A204.1 (cell line): Measurements from ENCODE around the gene RFXANK.
"Not testable (repeated sequence)": the region's sequence is repeated elsewhere in the genome, so short reads cannot be mapped to it uniquely, and the experiment has no call there.

Experiments used
- FAIRE-seq: peaks from 2 replicates; lab custom pipeline; 2012; peaks lifted over from hg19 to GRCh38; lab: Jason Lieb, UNC

The RFXANK gene, protein sequence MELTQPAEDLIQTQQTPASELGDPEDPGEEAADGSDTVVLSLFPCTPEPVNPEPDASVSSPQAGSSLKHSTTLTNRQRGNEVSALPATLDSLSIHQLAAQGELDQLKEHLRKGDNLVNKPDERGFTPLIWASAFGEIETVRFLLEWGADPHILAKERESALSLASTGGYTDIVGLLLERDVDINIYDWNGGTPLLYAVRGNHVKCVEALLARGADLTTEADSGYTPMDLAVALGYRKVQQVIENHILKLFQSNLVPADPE

GRCh38 chr19:19192078-19192882 lies at the start of gene RFXANK, which contains the start of gene BORCS8:
Gene RFXANK (plus strand): TSS chr19:19192258. CDS start chr19:19193947, 1,689 bp downstream.
Gene BORCS8 (minus strand): TSS chr19:19192152. CDS start chr19:19192117, 35 bp downstream.
- FAIRE-seq, result peak; percentile 99

DNA sequence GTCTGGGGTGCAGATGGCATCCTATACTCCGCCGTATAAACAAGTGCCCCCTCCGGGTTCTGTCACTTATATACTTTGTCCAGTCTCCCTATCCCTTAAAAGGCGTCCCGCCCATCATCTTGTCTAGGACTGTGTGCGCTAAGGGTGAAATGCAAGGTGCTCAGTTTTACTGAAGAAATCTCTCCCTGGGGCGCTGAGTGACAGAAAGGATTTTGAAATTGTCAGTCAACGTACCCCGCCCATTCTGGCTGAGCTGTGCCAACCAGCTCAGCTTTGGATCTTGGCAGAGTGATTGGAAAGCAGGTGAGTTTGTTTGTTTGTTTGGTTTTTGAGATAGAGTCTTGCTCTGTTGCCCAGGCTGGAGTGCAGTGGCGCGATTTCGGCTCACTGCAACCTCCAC lies 49.7 kb upstream of the RFXANK start:
- no peak for FAIRE-seq

DNA sequence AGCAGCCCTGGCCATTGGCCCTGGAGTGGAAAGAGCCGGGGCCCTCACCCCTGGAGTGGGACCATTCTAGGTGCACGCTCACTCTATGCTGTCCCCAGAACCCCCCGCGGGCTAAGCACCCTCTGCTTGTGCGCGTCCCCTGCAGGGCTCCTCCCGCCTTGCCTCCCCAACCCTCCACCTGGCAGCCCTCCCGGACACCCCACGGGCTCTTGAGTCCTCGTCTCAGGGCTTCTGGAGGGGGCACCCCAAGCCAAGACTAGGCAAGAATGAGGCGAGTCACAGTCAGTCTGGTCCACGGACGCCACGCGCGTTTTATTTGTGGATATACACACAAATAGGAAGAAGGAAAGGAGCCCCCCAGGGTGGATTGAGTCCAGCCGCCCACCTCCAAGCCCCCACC lies 46.8 kb upstream of the RFXANK start:
- no peak for FAIRE-seq

DNA sequence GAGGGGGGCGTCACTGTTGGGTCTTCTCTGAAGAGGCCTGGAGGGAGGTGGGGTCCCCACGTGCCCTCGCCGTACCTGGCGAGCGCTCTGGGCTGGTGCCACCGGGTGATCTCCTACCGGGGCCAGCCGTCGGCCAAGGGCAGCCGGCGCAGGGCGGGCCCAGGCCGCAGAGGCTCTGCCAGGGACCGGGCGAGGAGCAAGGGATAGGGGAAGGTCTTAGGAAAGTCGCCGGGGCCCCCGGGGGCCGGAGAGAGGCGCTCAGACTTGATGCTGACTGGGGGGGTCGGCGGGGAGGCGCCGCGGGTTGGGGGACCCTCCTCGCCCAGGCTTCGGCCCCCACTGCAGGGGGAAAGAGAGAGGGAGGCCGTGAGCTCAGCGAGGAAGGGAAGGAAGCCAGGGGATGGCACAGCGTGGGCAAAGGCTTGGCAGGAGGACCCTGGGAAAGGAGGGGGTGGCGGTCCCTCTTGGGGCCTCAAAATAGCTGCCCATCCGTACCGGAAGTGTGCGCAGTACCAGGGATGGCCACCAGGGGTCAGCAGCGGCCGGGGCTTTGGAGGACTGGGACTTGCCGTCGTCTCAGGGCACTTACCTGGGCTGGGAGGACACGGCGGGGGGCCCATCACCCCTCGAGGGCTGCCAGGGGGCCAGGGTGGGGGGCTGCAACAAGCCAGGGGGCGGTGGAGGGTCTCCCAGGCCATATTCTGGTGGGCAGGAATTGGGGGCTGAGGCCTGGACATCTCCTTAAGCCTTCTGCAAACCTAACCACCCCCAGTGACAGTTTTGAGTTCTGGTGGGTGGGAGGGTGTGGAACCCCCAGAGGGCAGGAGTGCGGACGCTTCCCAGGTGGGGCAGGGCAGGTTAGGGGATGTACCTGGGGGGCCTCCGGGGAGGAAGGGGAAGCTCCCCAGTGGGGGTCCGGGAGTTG lies 46.1 kb upstream of the RFXANK start:
- no peak for FAIRE-seq

DNA sequence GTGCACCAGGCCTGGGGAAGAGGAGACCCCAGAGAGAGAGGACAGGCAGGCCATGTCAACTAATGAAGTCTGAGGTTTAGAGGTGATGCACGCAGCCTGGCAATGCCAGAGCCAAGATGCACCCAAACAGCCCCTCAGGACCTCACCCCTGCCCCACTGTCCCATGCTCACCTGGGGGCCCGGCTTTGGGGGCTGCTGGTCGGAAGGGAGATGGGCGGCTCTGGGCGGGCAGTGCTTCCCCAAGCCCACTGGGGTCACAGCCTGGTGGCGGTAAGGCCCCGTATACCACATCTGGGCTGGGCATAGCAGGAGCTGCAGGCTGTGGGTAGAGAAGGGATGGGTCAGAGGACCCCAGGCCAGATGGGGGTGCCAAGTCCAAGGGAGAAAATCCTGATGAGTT lies 45.2 kb upstream of the RFXANK start:
- no peak for FAIRE-seq

- FAIRE-seq, result no peak
Measured at GRCh38 chr19:19147344-19147743, 44.7 kb upstream of the RFXANK start.

GRCh38 chr19:19148504-19148903 lies 43.6 kb upstream of the RFXANK start:
- FAIRE-seq, result not testable (repeated sequence)

- FAIRE-seq, result no peak
Measured at GRCh38 chr19:19149435-19149834, 42.6 kb upstream of the RFXANK start.

- no peak for FAIRE-seq
Measured at GRCh38 chr19:19151418-19151817, 40.6 kb upstream of the RFXANK start.

- no peak for FAIRE-seq
Measured at GRCh38 chr19:19152668-19153384, 39.2 kb upstream of the RFXANK start.

- FAIRE-seq, result no peak
Measured at GRCh38 chr19:19154768-19155494, 37.1 kb upstream of the RFXANK start.

- FAIRE-seq, result no peak
Measured at GRCh38 chr19:19155495-19156219, 36.4 kb upstream of the RFXANK start.

DNA sequence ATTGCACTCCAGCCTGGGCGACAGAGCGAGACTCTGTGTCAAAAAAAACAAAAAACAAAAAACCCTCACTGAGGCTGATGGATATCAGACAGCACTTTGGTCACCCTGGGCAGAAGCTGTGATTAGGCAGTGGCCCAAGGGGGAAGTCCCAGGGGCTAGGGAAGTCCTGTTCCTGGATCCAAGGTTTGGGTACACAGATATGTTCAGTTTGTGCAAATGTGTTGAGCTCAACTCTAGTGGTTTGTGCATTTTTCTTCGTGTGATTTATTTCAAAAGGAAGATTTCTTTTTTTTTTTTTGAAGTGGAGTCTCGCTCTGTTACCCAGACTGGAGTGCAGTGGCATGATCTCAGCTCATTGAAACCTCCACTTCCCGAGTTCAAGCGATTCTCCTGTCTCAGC lies 34.2 kb upstream of the RFXANK start:
- no peak for FAIRE-seq

- no peak for FAIRE-seq
Measured at GRCh38 chr19:19159534-19159933, 32.5 kb upstream of the RFXANK start.

GRCh38 chr19:19160461-19161035 lies 31.5 kb upstream of the RFXANK start:
- FAIRE-seq, result no peak

GRCh38 chr19:19162495-19162894 lies 29.6 kb upstream of the RFXANK start:
- no peak for FAIRE-seq

GRCh38 chr19:19165396-19165795 lies 26.7 kb upstream of the RFXANK start:
- FAIRE-seq, result no peak

DNA sequence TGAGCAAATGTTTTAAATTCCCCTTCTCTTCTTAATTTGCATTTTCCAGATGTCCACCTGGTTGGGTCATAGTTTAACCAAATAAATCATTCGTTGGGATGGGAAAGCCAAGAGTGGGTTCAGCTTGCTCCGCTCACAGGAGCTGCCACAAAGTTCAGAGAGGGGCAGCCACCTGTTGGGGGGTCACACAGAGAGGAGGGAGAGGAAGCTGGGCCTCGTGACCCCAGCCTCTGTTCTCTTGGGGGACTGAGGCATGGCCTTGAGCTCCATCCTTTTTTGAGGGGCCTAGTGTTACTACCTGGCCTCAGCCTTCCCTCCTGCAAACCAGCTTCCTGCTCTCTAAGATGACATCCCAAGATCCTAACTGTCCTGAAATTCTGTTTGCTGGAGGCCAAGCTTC lies 24.4 kb upstream of the RFXANK start:
- no peak for FAIRE-seq

DNA sequence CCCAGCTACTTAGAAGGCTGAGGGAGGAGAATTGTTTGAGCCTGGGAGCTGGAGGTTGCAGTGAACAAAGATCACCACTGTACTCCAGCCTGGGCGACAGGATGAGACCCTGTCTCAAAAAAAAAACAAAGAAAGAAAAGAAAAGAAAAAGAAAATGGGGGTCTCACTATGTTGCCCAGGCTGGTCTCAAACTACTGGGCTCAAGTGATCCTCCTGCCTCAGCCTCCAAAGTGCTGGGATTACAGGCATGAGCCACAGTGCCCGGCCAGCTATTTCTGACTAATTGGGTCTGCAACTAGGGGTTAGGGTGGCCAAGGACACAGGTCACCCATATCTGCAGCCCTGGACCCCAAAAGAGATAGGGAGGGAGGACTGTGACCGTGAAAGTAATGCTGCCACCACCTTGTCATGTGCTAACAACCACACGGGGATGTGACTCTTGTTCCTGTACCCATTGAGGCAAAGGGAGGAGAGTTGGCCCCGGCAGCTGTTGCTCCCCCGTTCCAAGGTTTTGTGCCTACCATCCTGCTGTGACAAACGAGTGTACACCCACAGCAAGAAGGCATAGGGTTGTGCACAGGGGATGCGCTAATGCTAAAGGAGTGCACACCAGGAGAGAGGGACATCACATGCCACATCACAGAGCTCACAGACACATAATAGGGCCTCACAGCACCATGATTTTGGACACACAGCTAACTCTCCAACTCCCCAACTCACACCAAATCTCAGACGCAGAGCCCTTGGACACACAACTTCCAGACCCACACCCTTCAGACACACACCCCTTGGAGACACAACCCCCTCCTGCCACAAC lies 22.6 kb upstream of the RFXANK start:
- no peak for FAIRE-seq
